Duodenal mucosa (tissue), 2 donors: ENCODE measurements around the gene HABP2.

Experiments
- H3K27ac ChIP-seq: one replicate; pipeline ENCODE4 v1.7.0; 2013; ENCODE audit warnings: low read depth, low read length
- H3K27me3 ChIP-seq, 2 donors: one replicate each; pipeline ENCODE4 v1.7.0; 2013; ENCODE audit warnings: low read length in 2 of 2, control low read depth in 1 of 2; ENCODE audit not compliant: insufficient read depth in 2 of 2, control insufficient read depth in 1 of 2
- H3K36me3 ChIP-seq, 2 donors: one replicate each; pipeline ENCODE4 v1.7.0; 2013; ENCODE audit warnings: low read length in 2 of 2, control low read depth in 1 of 2; ENCODE audit not compliant: insufficient read depth in 2 of 2, control insufficient read depth in 1 of 2
- H3K4me1 ChIP-seq, 2 donors: one replicate each; pipeline ENCODE4 v1.7.0; 2013; ENCODE audit warnings: low read length in 2 of 2, control low read depth in 1 of 2; ENCODE audit not compliant: insufficient read depth in 2 of 2, control insufficient read depth in 1 of 2
- H3K4me3 ChIP-seq, 2 donors: one replicate each; pipeline ENCODE4 v1.7.0; 2013; ENCODE audit warnings: low read length in 2 of 2, low read depth in 1 of 2
- H3K9ac ChIP-seq, 2 donors: one replicate each; pipeline ENCODE4 v1.7.0; 2013; ENCODE audit warnings: low read length in 2 of 2, low read depth in 1 of 2
- H3K9me3 ChIP-seq, 2 donors: one replicate each; pipeline ENCODE4 v1.7.0; 2013; ENCODE audit warnings: low read length in 2 of 2, control low read depth in 1 of 2; ENCODE audit not compliant: control insufficient read depth in 1 of 2

The HABP2 gene

GRCh38 chr10:113518415-113518814 is 34.4 kb upstream of the HABP2 start:
- Histone ChIP-seq H3K27ac (no peak overlapping the region), H3K36me3 (no peaks in the 10 kb centered on the region), H3K4me1 (no peaks in the 10 kb centered on the region), H3K4me3 (no peak overlapping the region), H3K9ac (no peak overlapping the region), H3K9me3 (no peaks in the 10 kb centered on the region), H3K27me3 (no peaks in the 10 kb centered on the region)

DNA sequence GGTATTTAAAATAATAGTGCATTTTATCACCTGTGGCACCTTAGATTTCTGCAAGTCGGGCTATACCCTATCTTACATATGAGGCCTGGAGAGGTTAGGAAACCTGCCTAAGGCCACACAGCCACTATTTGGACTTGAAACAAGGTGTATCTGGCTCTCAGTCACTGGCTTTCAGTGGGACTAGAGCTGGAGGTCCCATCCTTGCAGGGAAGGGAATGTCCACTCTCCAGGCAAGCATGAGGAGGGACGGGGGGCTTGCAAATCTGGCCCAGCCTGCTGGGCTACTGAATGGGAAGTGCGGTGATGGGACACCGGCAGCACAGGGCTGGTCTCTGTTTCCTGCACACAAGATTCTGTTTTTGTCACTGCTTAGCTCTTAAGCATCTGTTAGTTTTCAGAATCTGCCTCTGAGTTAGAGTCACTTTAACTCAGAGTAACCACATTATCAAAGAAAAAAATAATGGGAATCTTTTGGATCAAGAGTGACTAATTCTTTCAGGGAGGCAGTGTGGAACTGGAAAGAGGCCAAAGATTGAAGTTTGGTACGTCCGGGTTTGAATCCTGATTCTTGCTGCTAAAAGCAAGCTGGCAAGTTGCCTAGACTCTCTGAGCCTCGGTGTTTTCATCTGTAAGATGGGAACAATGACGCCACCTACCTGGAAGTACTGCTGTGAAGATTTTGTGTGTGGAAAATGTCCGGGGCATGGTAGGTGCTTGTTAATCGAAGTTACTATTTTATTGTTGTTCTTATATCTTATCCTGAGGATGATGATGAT is 33.8 kb upstream of the HABP2 start:
- Histone ChIP-seq H3K27me3 (no peaks in the 10 kb centered on the region), H3K9ac (no peak overlapping the region)

GRCh38 chr10:113519681-113520115 is 33.2 kb upstream of the HABP2 start:
- no peaks in the 10 kb centered on the region for H3K4me1 ChIP-seq
- no peaks in the 10 kb centered on the region for H3K27me3 ChIP-seq
- H3K4me3 ChIP-seq = no peak overlapping the region
- H3K9me3 ChIP-seq = no peaks in the 10 kb centered on the region
- no peak overlapping the region for H3K9ac ChIP-seq
- no peak overlapping the region for H3K27ac ChIP-seq
- no peaks in the 10 kb centered on the region for H3K36me3 ChIP-seq

More for the DNA sequence above, 33.8 kb upstream of the HABP2 start:
- H3K4me3 ChIP-seq = no peak overlapping the region
- H3K4me1 ChIP-seq = no peaks in the 10 kb centered on the region
- no peak overlapping the region for H3K27ac ChIP-seq
- H3K36me3 ChIP-seq = no peaks in the 10 kb centered on the region
- no peaks in the 10 kb centered on the region for H3K9me3 ChIP-seq

DNA sequence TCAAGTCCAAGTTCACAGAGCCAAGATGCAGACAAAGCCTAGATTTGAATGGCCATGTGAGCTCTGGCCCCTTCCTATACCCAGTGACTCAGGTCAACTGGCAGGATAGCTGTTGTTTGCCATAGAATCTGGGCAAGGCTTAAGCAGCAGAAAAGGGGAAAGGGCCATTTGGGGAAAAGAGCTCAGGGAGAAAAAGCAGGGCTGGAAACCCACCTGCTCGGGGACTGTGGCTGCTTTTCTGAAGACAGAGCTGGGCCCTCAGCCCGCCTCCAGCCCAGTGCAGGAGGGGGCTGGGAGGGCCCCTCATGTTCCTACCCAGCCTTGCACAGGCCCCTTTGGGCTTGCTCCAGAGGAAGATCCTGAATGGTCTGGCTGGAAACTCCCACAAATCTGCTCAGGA is 32.6 kb upstream of the HABP2 start:
- no peaks in the 10 kb centered on the region for H3K36me3 ChIP-seq
- no peaks in the 10 kb centered on the region for H3K4me1 ChIP-seq
- H3K27me3 ChIP-seq = no peaks in the 10 kb centered on the region
- H3K4me3 ChIP-seq = no peak overlapping the region
- H3K9ac ChIP-seq = no peak overlapping the region
- H3K9me3 ChIP-seq = no peaks in the 10 kb centered on the region
- H3K27ac ChIP-seq = no peak overlapping the region

- H3K27me3 ChIP-seq = no peaks in the 10 kb centered on the region
- no peaks in the 10 kb centered on the region for H3K4me1 ChIP-seq
- H3K27ac ChIP-seq = no peak overlapping the region
- H3K9me3 ChIP-seq = no peaks in the 10 kb centered on the region
- no peak overlapping the region for H3K9ac ChIP-seq
- no peak overlapping the region for H3K4me3 ChIP-seq
- H3K36me3 ChIP-seq = no peaks in the 10 kb centered on the region
These were observed 32.0 kb upstream of the HABP2 start for GRCh38 chr10:113520690-113521474.

GRCh38 chr10:113521475-113521795 is 31.4 kb upstream of the HABP2 start:
- no peaks in the 10 kb centered on the region for H3K4me1 ChIP-seq
- H3K27me3 ChIP-seq = no peaks in the 10 kb centered on the region
- no peak overlapping the region for H3K27ac ChIP-seq
- H3K4me3 ChIP-seq = no peak overlapping the region
- no peaks in the 10 kb centered on the region for H3K36me3 ChIP-seq
- no peak overlapping the region for H3K9ac ChIP-seq
- no peaks in the 10 kb centered on the region for H3K9me3 ChIP-seq

DNA sequence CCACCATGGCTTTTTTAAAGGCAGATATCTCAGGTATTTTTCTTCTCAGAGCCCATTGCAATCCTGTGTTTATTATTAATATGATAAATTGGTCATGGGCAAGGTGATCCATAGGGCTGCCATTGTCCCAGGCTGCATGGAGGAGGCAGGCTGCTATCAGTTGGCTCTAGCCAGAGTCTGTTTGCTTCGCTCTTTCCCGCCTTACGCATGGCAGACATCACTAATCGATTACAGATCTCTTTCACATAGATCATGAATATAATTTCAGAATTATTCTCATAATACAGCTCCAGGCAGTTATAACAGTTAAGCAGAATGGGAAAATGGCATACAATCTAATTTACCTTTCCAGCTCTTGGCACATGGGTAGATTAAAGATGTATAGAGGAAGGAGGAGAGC is 30.4 kb upstream of the HABP2 start:
- Histone ChIP-seq H3K9ac (no peak overlapping the region), H3K27ac (no peak overlapping the region), H3K4me3 (no peak overlapping the region), H3K4me1 (no peaks in the 10 kb centered on the region), H3K27me3 (no peaks in the 10 kb centered on the region), H3K9me3 (no peaks in the 10 kb centered on the region), H3K36me3 (no peaks in the 10 kb centered on the region)

DNA sequence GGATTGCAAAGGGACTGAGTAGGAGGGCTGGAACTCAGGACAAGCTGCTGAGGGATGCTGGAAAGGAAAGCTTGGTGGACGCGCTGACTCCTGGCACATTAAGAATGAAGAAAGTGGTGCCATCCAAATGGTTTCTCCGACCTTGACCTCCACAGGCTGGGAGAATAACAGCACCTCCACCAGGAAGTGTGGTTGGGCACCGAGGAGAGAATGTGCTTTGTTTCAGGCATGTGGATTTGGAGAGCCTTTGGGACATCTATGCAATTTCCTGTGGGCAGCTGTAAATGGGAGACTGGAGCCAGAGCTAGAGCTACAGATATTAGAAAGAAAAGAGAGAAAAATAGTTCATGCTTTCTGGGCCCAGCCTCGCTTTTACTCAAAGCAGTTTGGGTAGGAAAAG is 29.8 kb upstream of the HABP2 start:
- Histone ChIP-seq H3K27me3 (no peaks in the 10 kb centered on the region), H3K4me1 (no peaks in the 10 kb centered on the region), H3K9ac (no peak overlapping the region), H3K4me3 (no peak overlapping the region), H3K27ac (no peak overlapping the region), H3K36me3 (no peaks in the 10 kb centered on the region), H3K9me3 (no peaks in the 10 kb centered on the region)

DNA sequence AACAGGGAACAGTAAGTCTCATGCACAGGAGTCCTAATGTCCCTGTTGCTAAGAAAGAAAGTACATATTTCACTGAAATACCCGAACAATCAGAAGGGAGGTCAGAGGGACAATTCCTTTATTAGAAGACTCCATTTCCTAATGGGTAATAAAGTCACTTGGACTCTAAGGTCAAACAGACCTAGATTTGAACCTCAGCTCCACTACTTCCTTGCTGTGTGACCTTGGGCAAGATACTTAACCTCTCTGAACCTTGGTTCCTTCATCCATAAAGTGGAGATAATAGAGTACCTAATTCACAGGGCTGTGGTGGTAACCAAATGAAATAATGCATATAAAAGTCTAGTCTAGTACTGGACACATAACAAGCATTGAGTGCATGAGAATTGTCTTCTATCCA is 29.2 kb upstream of the HABP2 start:
- H3K9ac ChIP-seq = no peak overlapping the region
- H3K27ac ChIP-seq = no peak overlapping the region
- no peaks in the 10 kb centered on the region for H3K9me3 ChIP-seq
- no peak overlapping the region for H3K4me3 ChIP-seq
- H3K4me1 ChIP-seq = no peaks in the 10 kb centered on the region
- H3K36me3 ChIP-seq = no peaks in the 10 kb centered on the region
- no peaks in the 10 kb centered on the region for H3K27me3 ChIP-seq

DNA sequence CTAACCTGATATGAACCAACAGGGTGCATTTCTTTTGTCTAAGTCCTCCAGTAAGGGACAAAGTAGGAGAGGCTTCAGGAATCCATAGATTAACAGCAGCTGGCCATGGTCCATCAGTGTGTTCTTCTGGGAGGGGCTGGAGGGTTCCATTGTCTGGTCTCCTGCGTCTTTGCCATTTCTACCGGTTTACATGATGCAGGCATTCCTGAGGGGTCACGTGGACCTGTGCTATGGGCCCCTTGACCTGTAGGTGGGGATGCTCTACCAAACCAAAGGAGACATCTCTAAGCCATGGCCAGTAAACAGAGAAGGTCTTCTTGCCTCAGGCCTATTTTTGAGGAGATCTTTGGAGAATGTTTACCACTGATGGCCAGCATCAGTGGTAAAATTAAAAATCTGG is 28.7 kb upstream of the HABP2 start:
- H3K4me1 ChIP-seq = no peaks in the 10 kb centered on the region
- H3K27me3 ChIP-seq = no peaks in the 10 kb centered on the region
- H3K9me3 ChIP-seq = no peaks in the 10 kb centered on the region
- no peak overlapping the region for H3K4me3 ChIP-seq
- H3K9ac ChIP-seq = no peak overlapping the region
- H3K27ac ChIP-seq = no peak overlapping the region
- no peaks in the 10 kb centered on the region for H3K36me3 ChIP-seq
